Hepatic stellate cell (primary cell): ENCODE data around the gene ZNF763.
A peak's percentile ranks its signal among the peaks of the same experiment; 100 is the strongest.
"Not testable (repeated sequence)": the region's sequence is repeated elsewhere in the genome, so short reads cannot be mapped to it uniquely, and the experiment has no call there.

Source experiments
- DNase-seq: peaks from one replicate; pipeline ENCODE4 v3.0.0; 2011; ENCODE audit warnings: low spot score

Gene ZNF763

DNA sequence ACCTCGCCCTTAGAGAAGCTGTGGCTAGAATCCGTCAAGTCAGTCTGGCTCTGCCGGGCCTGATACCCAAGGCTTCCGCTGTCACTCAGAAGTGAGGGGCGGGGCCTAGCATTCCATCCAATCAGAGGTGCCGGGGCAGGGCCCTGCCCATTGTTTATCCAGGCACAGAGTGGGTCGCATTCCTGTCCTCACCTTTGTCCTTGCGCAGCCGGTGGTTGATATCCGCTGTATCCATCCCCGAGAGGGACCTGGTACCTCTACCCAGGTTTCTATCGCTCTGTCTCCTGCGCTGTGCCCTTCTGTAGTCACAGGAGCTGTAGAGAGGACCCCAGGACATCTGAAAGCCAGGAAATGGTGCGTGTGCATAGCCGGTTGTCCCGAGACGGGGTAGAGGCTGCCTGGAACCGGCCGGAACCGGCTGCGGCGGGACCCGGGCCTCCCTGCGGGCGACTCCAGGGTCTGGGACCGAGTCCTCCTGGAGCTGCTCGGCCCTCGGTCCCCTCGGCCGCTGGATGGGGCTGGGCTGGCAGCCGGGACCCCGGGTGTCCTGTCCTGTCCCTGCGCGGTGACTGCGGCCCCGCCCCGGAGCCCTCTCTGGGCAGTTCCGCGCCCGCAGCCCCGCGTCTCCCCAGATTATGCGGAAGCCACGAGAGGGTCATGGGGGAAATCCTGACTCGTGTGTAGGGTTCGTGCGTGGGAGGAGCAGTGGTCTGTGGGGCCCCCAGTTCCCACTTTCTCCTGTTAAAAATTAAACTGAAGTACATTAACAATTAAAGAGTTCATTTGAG is at the start of gene ZNF763:
Gene ZNF763, plus strand, starts transcription at position 183 of the 788 bp plus-strand sequence. Its CDS starts 169 bp downstream, at position 352.
- peak; percentile 90 for DNase-seq

- DNase-seq, result no peak
Measured at GRCh38 chr19:11921852-11922495, 42.9 kb upstream of the ZNF763 start.

DNA sequence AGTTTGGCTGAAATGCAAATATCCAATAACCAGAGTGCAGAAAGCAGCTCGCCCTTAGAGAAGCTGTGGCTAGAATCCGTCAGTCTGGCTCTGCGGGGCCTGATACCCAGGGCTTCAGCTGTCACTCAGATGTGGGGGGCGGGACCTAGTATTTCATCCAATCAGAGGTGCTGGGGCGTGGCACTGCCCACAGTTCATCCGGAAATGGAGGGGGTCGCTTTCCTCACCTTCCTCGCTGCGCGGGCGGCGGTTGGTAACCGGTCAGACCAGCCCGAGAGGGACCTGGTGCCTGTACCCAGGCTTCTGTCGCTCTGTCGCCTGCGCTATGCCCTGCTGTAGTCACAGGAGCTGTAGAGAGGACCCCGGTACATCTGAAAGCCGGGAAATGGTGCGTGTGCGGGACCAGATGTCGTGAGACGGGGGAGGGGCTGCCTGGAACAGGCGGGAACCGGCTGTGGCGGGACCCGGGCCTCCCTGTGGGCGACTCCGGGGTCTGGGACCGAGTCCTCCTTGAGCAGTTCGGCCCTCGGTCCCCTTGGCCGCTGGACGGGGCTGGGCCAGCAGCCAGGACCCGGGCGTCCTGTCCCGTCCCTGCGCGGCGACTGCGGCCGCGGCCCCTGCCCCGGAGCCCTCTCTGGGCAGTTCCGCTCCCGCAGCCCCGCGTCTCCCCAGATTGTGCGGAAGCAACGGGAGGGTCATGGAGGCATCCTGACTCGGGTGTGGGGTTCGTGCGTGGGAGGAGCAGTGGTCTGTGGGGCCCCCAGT is 39.8 kb upstream of the ZNF763 start, which contains the start of gene ZNF700:
Gene ZNF700, plus strand, starts transcription at position 222 of the 765 bp plus-strand sequence. Its CDS starts 104 bp downstream, at position 326.
- DNase-seq, result peak; percentile 94

DNA sequence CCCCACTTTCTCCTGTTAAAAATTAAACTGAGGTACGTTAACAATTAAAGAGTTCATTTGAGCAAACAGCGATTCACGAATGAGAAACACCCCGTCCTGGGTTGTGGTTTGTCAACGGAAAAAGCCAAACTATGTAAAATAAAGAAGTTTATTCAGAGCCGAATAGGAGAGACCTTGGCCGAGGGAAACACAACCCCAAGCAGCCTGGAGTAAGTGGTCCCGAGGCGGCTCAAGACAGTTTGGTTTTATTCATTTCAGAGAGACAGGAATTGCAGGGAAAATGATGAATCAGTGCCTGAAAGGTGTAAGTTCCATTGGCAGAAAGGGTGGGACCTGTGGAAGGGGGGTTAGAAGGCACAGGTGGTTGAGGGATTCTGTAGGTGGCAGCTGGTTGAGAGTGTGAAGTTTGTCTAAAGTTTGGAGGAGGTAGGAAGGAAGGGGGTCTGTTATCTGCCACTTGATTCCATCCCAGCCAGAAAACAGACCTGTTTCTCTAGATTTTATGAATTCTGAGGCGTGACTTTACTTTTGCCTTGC is 39.1 kb upstream of the ZNF763 start:
- not testable (repeated sequence) for DNase-seq

GRCh38 chr19:11927227-11927626 is 37.6 kb upstream of the ZNF763 start:
- DNase-seq, result no peak

GRCh38 chr19:11931051-11931450 is 33.8 kb upstream of the ZNF763 start:
- no peak for DNase-seq

DNA sequence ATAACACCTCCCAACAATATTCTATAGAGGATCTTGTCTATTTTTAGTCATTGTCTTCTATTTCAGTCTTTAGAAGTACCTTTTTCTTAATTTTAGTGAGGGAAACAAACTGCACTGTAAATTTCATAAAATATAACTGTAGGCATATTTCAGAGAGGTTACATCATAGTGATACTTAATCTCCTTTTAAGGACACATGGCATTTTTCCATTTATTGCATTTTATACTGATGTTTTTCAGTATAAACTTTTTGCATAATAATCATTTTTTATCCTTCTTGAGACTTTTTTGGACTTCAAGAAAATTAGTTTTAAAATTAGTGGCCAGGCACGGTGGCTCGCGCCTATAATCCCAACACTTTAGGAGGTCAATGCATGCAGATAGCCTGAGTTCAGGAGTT is 33.3 kb upstream of the ZNF763 start:
- no peak for DNase-seq

- DNase-seq, result not testable (repeated sequence)
Measured at GRCh38 chr19:11935829-11936228, 29.0 kb upstream of the ZNF763 start.

GRCh38 chr19:11938383-11938782 is 26.5 kb upstream of the ZNF763 start:
- not testable (repeated sequence) for DNase-seq

- not testable (repeated sequence) for DNase-seq
Measured at GRCh38 chr19:11941361-11941887, 23.4 kb upstream of the ZNF763 start.

DNA sequence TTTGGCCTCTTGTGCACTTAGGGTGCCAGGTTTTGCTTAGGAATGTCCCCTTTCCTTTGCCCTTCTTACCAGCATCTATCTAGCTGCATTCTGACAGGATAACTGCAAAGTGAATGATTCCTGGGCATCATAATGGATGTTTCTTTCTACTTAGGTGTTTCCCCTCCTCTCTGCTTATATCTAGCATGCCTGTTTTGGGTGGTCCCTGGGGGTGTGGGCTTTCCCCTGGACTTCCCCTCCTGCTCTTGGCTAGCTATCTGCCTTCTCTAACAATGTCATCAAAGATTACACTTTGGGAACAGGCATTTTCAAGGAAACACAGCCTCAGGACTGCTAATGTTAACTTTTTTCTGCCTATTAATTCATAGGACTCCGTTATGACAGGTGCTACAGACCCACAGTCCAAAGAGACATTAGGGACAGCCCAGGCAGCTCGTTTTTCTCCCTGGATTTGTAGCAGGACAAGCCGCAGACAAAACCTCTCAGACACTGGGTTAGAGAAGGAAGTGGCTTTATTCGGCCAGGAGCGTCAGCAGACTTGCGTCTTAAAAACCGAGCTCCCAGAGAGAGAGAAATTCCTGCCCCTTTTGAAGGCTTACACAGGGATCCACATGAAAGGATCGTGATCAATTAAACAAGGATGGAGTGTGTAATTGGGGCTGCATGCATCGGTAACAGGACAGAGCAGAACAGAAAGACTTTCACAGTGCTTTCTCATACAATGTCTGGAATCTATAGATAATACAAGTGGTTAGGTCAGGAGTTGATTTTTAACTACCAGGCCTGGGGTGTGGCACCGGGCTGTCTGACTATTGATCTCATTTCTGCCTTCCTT is 22.6 kb upstream of the ZNF763 start:
- no peak for DNase-seq

DNA sequence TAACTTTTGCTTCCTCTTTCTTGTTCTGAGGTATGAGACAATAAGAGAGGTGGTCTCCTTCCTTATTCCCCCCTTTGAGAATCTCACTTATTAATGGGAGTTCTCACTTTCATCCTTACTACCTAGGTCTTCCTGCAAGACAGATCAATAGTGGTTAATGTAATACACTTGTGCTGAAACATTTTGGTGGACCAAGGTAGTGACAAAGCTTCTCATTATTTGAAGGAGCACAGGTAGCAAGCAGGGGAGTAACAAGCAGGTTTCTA is 22.1 kb upstream of the ZNF763 start:
- DNase-seq, result no peak

DNA sequence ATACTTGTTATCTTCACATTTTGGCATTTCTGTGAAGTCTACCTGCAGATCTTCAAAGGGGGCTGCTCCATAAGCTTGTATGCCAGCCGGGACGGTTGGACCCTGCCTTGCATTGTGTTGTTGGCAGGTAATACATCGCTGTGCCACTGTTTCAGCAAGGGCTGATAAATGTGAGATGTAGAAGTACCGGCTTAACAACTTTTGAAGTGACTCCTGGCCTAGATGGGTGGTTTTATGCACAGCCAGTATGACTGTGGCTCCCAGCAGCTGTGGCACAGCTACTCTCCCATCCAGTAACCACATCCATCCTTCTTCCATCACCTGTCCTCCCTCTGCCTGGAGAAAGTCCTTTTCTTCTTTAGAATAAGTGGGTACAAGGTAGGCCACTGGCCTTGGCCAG is 20.2 kb upstream of the ZNF763 start:
- DNase-seq, result no peak

DNA sequence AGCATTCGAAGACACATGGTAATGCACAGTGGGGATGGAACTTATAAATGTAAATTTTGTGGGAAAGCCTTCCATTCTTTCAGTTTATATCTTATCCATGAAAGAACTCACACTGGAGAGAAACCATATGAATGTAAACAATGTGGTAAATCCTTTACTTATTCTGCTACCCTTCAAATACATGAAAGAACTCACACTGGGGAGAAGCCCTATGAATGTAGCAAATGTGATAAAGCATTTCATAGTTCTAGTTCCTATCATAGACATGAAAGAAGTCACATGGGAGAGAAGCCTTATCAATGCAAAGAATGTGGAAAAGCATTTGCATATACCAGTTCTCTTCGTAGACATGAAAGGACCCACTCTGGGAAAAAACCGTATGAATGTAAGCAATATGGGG is 16.2 kb upstream of the ZNF763 start:
- DNase-seq, result no peak

- no peak for DNase-seq
Measured at GRCh38 chr19:11949201-11949600, 15.6 kb upstream of the ZNF763 start.

GRCh38 chr19:11949614-11950080 is 15.2 kb upstream of the ZNF763 start:
- not testable (repeated sequence) for DNase-seq

DNA sequence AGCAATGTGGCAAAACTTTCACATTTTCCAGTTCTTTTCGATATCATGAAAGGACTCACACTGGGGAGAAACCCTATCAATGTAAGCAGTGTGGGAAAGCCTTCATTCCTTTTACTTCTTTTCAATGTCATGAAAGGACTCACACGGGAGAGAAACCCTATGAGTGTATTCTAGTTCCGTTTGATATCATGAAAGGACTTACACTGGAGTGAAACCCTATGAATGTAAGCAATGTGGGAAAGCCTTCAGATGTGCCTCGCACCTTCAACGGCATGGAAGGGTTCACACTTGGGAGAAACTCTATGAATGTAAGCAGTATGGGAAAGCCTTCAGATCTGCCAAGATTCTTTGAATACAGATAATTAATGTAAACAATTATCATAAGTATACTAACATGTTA is 14.5 kb upstream of the ZNF763 start:
- no peak for DNase-seq

- peak; percentile 71 for DNase-seq
Measured at GRCh38 chr19:11963566-11964355, 1.1 kb upstream of the ZNF763 start.

DNA sequence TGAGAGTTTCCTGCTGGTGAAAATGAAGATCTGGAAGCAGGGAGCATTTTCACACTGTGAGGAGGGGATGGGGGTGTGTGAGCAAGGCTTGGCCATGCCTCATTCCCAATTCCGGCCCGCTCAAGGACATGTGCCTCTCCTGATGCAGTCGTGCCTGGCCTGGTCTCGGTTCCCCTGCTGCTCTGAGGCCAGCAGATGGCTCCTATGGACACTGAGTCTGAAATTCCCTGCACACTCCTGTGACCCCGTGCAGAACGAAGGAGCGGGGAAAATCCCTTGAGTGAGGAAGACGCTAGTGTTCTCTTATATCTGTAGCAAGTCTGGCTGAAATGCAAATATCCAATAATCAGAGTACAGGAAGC is 363 bp upstream of the ZNF763 start:
- peak; percentile 28 for DNase-seq

DNA sequence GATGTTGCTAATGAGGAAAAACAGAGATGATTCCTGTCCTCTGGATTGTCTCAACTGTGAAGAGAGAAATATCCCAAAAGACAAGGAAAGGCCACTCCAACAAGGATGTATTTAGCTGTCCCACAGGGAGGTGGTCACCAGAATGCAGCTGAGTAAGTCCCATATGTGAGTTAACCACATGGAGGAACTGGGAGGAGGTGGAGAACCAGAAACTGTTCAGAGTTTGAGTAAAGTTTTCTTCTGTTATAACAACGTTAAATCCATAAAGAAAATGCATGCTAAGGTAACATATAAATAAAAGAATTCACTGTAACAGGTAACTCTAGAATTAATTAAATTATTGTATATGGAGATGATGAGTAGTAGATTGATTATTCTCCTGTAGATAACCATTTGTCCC is 5.3 kb downstream of the ZNF763 start:
- DNase-seq, result no peak

GRCh38 chr19:11971041-11971440 is 6.2 kb downstream of the ZNF763 start:
- no peak for DNase-seq
